Smooth muscle cell (in vitro differentiated cells): Measurements from ENCODE around the gene AARS1. TPM values are rescaled to one million over a fixed set of nuclear protein-coding genes. Genes with fewer than 3 reads are reported as not detected.
A peak's percentile ranks its signal among the peaks of the same experiment; 100 is the strongest.

Source experiments
- DNase-seq: peaks from one replicate; lab custom pipeline; 2025; ENCODE audit not compliant: unreplicated experiment; lab: John Stamatoyannopoulos, UW
- H2AFZ ChIP-seq: fragments of 200-600 bp; sonication (generic); 2 replicates; pipeline ENCODE4 v1.6.0; 2016; ENCODE audit warnings: antibody characterized with exemption, low read depth, mild to moderate bottlenecking
- H3F3A ChIP-seq: fragments of 200-600 bp; sonication (generic); 2 replicates; pipeline ENCODE4 v1.6.0; 2017; ENCODE audit warnings: antibody characterized with exemption, low read depth
- H3K27ac ChIP-seq: fragments of 200-600 bp; sonication (generic); 2 replicates; pipeline ENCODE4 v1.5.1; 2016; ENCODE audit warnings: low read depth, mild to moderate bottlenecking
- H3K27me3 ChIP-seq: fragments of 200-600 bp; sonication (generic); 2 replicates; pipeline ENCODE4 v1.6.1; 2016; ENCODE audit warnings: low read depth, mild to moderate bottlenecking
- H3K36me3 ChIP-seq: fragments of 200-600 bp; sonication (generic); 2 replicates; pipeline ENCODE4 v1.5.1; 2016; ENCODE audit warnings: low read depth
- H3K4me1 ChIP-seq: fragments of 200-600 bp; sonication (generic); 2 replicates; pipeline ENCODE4 v1.5.1; 2016; ENCODE audit warnings: low read depth
- H3K4me2 ChIP-seq: fragments of 200-600 bp; sonication (generic); 2 replicates; pipeline ENCODE4 v1.6.0; 2016; ENCODE audit warnings: mild to moderate bottlenecking
- H3K4me3 ChIP-seq: fragments of 200-600 bp; sonication (generic); 2 replicates; pipeline ENCODE4 v1.5.1; 2016; ENCODE audit warnings: mild to moderate bottlenecking
- H3K79me2 ChIP-seq: fragments of 200-600 bp; sonication (generic); 2 replicates; pipeline ENCODE4 v1.6.0; 2016; ENCODE audit warnings: low read depth, mild to moderate bottlenecking
- H3K9ac ChIP-seq: fragments of 200-600 bp; sonication (generic); 2 replicates; pipeline ENCODE4 v1.6.0; 2016; ENCODE audit warnings: low read depth
- H3K9me3 ChIP-seq: fragments of 200-600 bp; sonication (generic); replicated peaks from 2 replicates; pipeline ENCODE4 v1.5.1; 2016; ENCODE audit warnings: low read depth
- H4K20me1 ChIP-seq: fragments of 200-600 bp; sonication (generic); 2 replicates; pipeline ENCODE4 v1.6.0; 2016; ENCODE audit warnings: low read depth
- WGBS: methylation state at CpG from one replicate; pipeline ENCODE4 v1.1.7; 2016; ENCODE audit warnings: low lambda C conversion rate; 5-methylcytosine and 5-hydroxymethylcytosine counted together
- polyA plus RNA-seq: library from polyadenylated mRNA; unstranded; fragments of >200 nt; fragmentation: Nextera tagmentation; extraction: Ambion mirVana; gene quantifications from 2 replicates; pipeline ENCODE4 v1.2.1, GENCODE V29; 2016
- total RNA-seq: library from RNA; depleted of rRNA; stranded (reverse); fragments of >200 nt; gene quantifications from 2 replicates; pipeline ENCODE4 v1.2.3, GENCODE V29; 2014
- TF ChIP-seq, protein P1 (sequence below): fragments of 200-600 bp; sonication (generic); IDR thresholded peaks from 2 replicates; pipeline ENCODE4 v1.5.1; 2017; ENCODE audit warnings: borderline replicate concordance, mild to moderate bottlenecking, antibody characterized with exemption; ENCODE audit not compliant: insufficient read depth, poor library complexity, severe bottlenecking

The AARS1 gene
- total and polyA plus RNA-seq, 2 experiments from 2014 or later, result 67.0 to 92.4 TPM

DNA sequence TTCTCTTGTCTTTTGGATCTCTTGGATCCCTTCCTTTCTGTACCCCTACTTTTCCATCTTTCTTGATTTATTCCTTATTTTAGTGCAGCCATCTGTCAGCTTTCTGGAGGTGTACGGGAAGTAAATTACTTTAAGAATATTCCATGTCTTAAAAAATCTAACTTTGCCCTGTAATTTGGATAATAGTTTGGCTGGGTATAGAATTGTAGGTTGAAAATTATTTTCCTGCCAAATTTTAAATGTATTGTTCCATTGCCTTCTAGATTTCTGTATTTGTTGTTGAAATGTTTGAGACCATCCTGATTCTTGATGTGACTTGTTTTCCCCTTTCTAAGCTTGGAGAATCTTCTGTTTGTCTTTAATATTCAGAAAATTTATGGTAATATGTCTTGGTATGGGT is 11.8 kb upstream of the AARS1 start:
- no peak overlapping the region for H2AFZ ChIP-seq
- H3K36me3 ChIP-seq, result no peaks in the 10 kb centered on the region
- WGBS, result 87% methylated on average over 1 of the region's 1 CpG
- no peaks in the 10 kb centered on the region for H3F3A ChIP-seq
- H3K27me3 ChIP-seq, result no peaks in the 10 kb centered on the region
- TF ChIP-seq, protein P1, sequence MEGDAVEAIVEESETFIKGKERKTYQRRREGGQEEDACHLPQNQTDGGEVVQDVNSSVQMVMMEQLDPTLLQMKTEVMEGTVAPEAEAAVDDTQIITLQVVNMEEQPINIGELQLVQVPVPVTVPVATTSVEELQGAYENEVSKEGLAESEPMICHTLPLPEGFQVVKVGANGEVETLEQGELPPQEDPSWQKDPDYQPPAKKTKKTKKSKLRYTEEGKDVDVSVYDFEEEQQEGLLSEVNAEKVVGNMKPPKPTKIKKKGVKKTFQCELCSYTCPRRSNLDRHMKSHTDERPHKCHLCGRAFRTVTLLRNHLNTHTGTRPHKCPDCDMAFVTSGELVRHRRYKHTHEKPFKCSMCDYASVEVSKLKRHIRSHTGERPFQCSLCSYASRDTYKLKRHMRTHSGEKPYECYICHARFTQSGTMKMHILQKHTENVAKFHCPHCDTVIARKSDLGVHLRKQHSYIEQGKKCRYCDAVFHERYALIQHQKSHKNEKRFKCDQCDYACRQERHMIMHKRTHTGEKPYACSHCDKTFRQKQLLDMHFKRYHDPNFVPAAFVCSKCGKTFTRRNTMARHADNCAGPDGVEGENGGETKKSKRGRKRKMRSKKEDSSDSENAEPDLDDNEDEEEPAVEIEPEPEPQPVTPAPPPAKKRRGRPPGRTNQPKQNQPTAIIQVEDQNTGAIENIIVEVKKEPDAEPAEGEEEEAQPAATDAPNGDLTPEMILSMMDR, result no peak
- H3K79me2 ChIP-seq, result peaks cover 72% of the 10 kb centered on the region
- no peaks in the 10 kb centered on the region for H3K9me3 ChIP-seq
- H3K4me2 ChIP-seq, result no peak overlapping the region
- H3K4me3 ChIP-seq, result no peak overlapping the region
- DNase-seq, result no peak
- H3K27ac ChIP-seq, result no peak overlapping the region
- peaks cover 4% of the 10 kb centered on the region for H3K4me1 ChIP-seq
- peaks cover 26% of the 10 kb centered on the region for H4K20me1 ChIP-seq
- no peak overlapping the region for H3K9ac ChIP-seq

DNA sequence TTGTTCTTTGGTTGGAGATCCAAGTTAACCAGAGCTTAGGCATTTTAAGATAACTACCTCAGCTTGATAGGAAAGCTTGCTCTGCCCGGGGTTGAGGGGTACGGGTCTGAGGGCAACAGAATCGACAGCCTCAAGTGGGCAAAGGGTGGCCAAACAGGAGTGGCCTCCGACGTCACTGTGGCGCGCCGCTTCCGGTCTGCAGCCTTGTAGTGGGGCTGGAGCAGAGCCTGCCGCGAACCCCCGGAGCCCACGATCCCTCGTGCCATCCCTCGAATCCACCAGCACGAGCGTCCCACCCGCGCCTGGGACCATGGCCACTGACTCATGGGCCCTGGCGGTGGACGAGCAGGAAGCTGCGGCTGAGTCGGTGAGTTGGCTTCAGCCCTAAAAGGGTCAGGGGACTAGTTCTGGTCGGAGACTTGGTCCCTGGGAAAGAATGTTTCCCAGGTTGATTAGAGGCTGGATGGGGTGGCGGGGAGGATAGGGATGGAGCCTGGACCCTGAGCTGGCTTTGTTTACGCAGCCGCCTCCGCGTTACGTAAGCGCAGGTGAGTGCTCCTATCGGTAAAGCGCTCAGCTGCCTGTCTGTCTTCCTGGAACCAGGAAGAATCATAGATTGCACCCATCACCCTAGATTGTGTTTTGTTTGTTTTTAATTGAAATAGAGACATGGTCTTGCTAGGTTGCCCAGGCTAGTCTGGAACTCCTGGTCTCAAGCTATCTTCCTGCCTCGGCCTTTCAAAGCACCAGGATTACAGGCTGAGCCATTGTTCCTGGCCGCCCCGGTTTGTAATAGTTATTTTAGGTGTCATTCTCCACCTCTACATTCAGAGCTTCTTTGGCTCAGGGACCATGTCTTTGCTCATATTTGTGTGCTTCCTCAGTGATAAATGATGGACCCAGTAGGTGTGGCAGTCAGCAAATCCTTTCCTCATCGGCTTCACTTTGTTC is 10.0 kb upstream of the AARS1 start, which contains the start of gene DDX19B:
DDX19B (plus strand) TSS at position 199 of the 951 bp plus-strand sequence; CDS start at position 311, 112 bp downstream.
- Histone ChIP-seq H3K27me3 (no peaks in the 10 kb centered on the region), H3K27ac (peak within 1 kb of the TSS; percentile 83), H3K4me2 (peak within 1 kb of the TSS; percentile 85), H3K4me1 (peaks cover 4% of the 10 kb centered on the region), H3K36me3 (no peaks in the 10 kb centered on the region), H4K20me1 (peaks cover 10% of the 10 kb centered on the region), H2AFZ (peak within 1 kb of the TSS; percentile 85), H3K4me3 (peak within 1 kb of the TSS; percentile 72), H3K9me3 (no peaks in the 10 kb centered on the region), H3K9ac (peak within 1 kb of the TSS; percentile 94), H3F3A (no peaks in the 10 kb centered on the region), H3K79me2 (peaks cover 56% of the 10 kb centered on the region)
- TF ChIP-seq, protein P1, result no peak
- 4% methylated on average over 37 of the region's 37 CpGs for WGBS
- peak; percentile 17 for DNase-seq

DNA sequence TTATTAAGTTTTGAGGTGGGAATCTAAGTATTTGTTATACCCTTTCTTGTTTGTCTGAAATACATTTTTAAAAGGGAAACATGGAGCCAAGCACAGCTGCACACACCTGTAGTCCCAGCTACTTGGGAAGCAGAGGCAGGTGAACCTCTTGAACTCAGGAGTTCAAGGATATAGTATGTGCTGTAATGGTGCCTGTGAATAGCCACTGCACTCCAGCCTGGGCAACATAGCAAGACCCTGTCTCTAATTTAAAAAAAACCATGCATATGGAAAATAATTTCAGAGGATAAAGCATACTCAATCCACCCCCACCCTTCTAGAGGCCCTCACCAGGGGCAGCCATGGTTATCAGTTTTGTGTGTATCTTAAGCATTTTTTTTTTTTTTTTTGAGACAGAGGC is 6.3 kb upstream of the AARS1 start:
- no peak overlapping the region for H3K9ac ChIP-seq
- H3F3A ChIP-seq, result peaks cover 8% of the 10 kb centered on the region
- TF ChIP-seq, protein P1, result no peak
- H4K20me1 ChIP-seq, result no peaks in the 10 kb centered on the region
- no peak overlapping the region for H3K4me3 ChIP-seq
- peaks cover 4% of the 10 kb centered on the region for H3K4me1 ChIP-seq
- H2AFZ ChIP-seq, result no peak overlapping the region
- no peak for DNase-seq
- no peak overlapping the region for H3K27ac ChIP-seq
- H3K79me2 ChIP-seq, result peaks cover 19% of the 10 kb centered on the region
- no peak overlapping the region for H3K4me2 ChIP-seq
- H3K9me3 ChIP-seq, result no peaks in the 10 kb centered on the region
- no peaks in the 10 kb centered on the region for H3K36me3 ChIP-seq
- H3K27me3 ChIP-seq, result no peaks in the 10 kb centered on the region
